ENCODE data around the gene GRM1. TPM values are rescaled to one million over a fixed set of nuclear protein-coding genes. Genes with fewer than 3 reads are reported as not detected.
"Not testable (repeated sequence)": the region's sequence is repeated elsewhere in the genome, so short reads cannot be mapped to it uniquely, and the experiment has no call there.

Gene GRM1
- polyA plus RNA-seq, 1 donor: 0.04 TPM

GRCh38 chr6:146219101-146219500 is 190.2 kb downstream of the GRM1 start:
- 83% methylated on average over 2 of the region's 3 CpGs for WGBS (ENCODE audit: insufficient coverage, low lambda C conversion rate)
- DNase-seq: no peak
- no peaks in the 10 kb centered on the region for H3K9me3 ChIP-seq (ENCODE audit: control insufficient read depth, low read depth, low read length)

GRCh38 chr6:146224449-146224848 is 195.6 kb downstream of the GRM1 start:
- Histone ChIP-seq H3K27me3 (ENCODE audit: control insufficient read depth, insufficient read depth, low read length) (no peaks in the 10 kb centered on the region), H3K4me1 (ENCODE audit: control insufficient read depth, insufficient read depth, low read length) (no peaks in the 10 kb centered on the region), H3K4me3 (ENCODE audit: low read length) (no peak overlapping the region), H3K27ac (ENCODE audit: low read length) (no peak overlapping the region), H3K36me3 (ENCODE audit: control insufficient read depth, insufficient read depth, low read length) (no peaks in the 10 kb centered on the region), H3K9me3 (ENCODE audit: control insufficient read depth, low read depth, low read length) (no peaks in the 10 kb centered on the region)
- no peak for DNase-seq
- no CpG with 5 or more reads among the region's 3 CpGs for WGBS (ENCODE audit: insufficient coverage, low lambda C conversion rate)

More at GRCh38 chr6:146219101-146219500, 190.2 kb downstream of the GRM1 start:
- Histone ChIP-seq H3K4me1 (ENCODE audit: control insufficient read depth, insufficient read depth, low read length) (no peaks in the 10 kb centered on the region), H3K4me3 (ENCODE audit: low read length) (no peak overlapping the region), H3K27me3 (ENCODE audit: control insufficient read depth, insufficient read depth, low read length) (no peaks in the 10 kb centered on the region), H3K27ac (ENCODE audit: low read length) (no peak overlapping the region), H3K36me3 (ENCODE audit: control insufficient read depth, insufficient read depth, low read length) (no peaks in the 10 kb centered on the region)

GRCh38 chr6:146224988-146225387 is 196.1 kb downstream of the GRM1 start:
- Histone ChIP-seq H3K4me3 (ENCODE audit: low read length) (no peak overlapping the region), H3K27me3 (ENCODE audit: control insufficient read depth, insufficient read depth, low read length) (no peaks in the 10 kb centered on the region), H3K9me3 (ENCODE audit: control insufficient read depth, low read depth, low read length) (no peaks in the 10 kb centered on the region), H3K36me3 (ENCODE audit: control insufficient read depth, insufficient read depth, low read length) (no peaks in the 10 kb centered on the region), H3K27ac (ENCODE audit: low read length) (no peak overlapping the region), H3K4me1 (ENCODE audit: control insufficient read depth, insufficient read depth, low read length) (no peaks in the 10 kb centered on the region)
- no CpG with 5 or more reads among the region's 5 CpGs for WGBS (ENCODE audit: insufficient coverage, low lambda C conversion rate)
- DNase-seq: no peak

DNA sequence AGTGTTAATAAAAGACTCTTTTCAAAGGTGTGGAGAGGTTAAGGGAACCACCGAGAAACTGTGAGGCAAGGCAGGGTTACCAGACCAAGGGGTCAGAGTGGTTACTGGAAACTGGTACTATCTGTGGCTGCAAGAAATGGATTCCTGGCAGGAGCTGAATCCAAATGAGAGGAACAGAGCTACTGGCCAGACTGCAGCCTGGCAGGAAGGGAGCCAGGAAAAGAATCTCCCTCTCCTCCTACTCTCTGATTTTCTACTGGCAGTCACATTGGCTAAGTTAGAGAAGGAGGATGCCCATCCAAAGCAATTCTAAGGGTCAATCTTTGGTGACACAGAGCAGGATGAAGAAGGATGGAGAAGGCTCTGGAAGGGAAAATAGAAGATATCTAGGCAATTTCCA is 211.5 kb downstream of the GRM1 start:
- no peaks in the 10 kb centered on the region for H3K4me1 ChIP-seq (ENCODE audit: control insufficient read depth, insufficient read depth, low read length)
- DNase-seq: no peak
- no peak overlapping the region for H3K27ac ChIP-seq (ENCODE audit: low read length)
- 86% methylated on average over 1 of the region's 1 CpG for WGBS (ENCODE audit: insufficient coverage, low lambda C conversion rate)
- H3K9me3 ChIP-seq (ENCODE audit: control insufficient read depth, low read depth, low read length): no peaks in the 10 kb centered on the region
- no peak overlapping the region for H3K4me3 ChIP-seq (ENCODE audit: low read length)
- no peaks in the 10 kb centered on the region for H3K36me3 ChIP-seq (ENCODE audit: control insufficient read depth, insufficient read depth, low read length)
- no peaks in the 10 kb centered on the region for H3K27me3 ChIP-seq (ENCODE audit: control insufficient read depth, insufficient read depth, low read length)

GRCh38 chr6:146240807-146241206 is 211.9 kb downstream of the GRM1 start:
- Histone ChIP-seq H3K27me3 (ENCODE audit: control insufficient read depth, insufficient read depth, low read length) (no peaks in the 10 kb centered on the region), H3K4me3 (ENCODE audit: low read length) (no peak overlapping the region), H3K4me1 (ENCODE audit: control insufficient read depth, insufficient read depth, low read length) (no peaks in the 10 kb centered on the region), H3K27ac (ENCODE audit: low read length) (no peak overlapping the region), H3K9me3 (ENCODE audit: control insufficient read depth, low read depth, low read length) (no peaks in the 10 kb centered on the region), H3K36me3 (ENCODE audit: control insufficient read depth, insufficient read depth, low read length) (no peaks in the 10 kb centered on the region)
- WGBS (ENCODE audit: insufficient coverage, low lambda C conversion rate): 71% methylated on average over 1 of the region's 2 CpGs
- DNase-seq: no peak

- not testable (repeated sequence) for DNase-seq; H3K27me3 ChIP-seq (ENCODE audit: control insufficient read depth, insufficient read depth, low read length); H3K4me1 ChIP-seq (ENCODE audit: control insufficient read depth, insufficient read depth, low read length); H3K27ac ChIP-seq (ENCODE audit: low read length); H3K9me3 ChIP-seq (ENCODE audit: control insufficient read depth, low read depth, low read length); H3K36me3 ChIP-seq (ENCODE audit: control insufficient read depth, insufficient read depth, low read length); H3K4me3 ChIP-seq (ENCODE audit: low read length)
- 90% methylated on average over 2 of the region's 5 CpGs for WGBS (ENCODE audit: insufficient coverage, low lambda C conversion rate)
Observed at GRCh38 chr6:146243646-146244045, 214.8 kb downstream of the GRM1 start.

GRCh38 chr6:146244630-146245143 is 215.8 kb downstream of the GRM1 start:
- Histone ChIP-seq H3K36me3 (ENCODE audit: control insufficient read depth, insufficient read depth, low read length) (no peaks in the 10 kb centered on the region), H3K4me3 (ENCODE audit: low read length) (no peak overlapping the region), H3K4me1 (ENCODE audit: control insufficient read depth, insufficient read depth, low read length) (no peaks in the 10 kb centered on the region), H3K27me3 (ENCODE audit: control insufficient read depth, insufficient read depth, low read length) (no peaks in the 10 kb centered on the region), H3K9me3 (ENCODE audit: control insufficient read depth, low read depth, low read length) (no peaks in the 10 kb centered on the region), H3K27ac (ENCODE audit: low read length) (no peak overlapping the region)
- 33% methylated on average over 2 of the region's 5 CpGs for WGBS (ENCODE audit: insufficient coverage, low lambda C conversion rate)
- no peak for DNase-seq

- Histone ChIP-seq H3K27ac (ENCODE audit: low read length) (no peak overlapping the region), H3K4me1 (ENCODE audit: control insufficient read depth, insufficient read depth, low read length) (no peaks in the 10 kb centered on the region), H3K27me3 (ENCODE audit: control insufficient read depth, insufficient read depth, low read length) (no peaks in the 10 kb centered on the region), H3K4me3 (ENCODE audit: low read length) (no peak overlapping the region), H3K36me3 (ENCODE audit: control insufficient read depth, insufficient read depth, low read length) (no peaks in the 10 kb centered on the region), H3K9me3 (ENCODE audit: control insufficient read depth, low read depth, low read length) (no peaks in the 10 kb centered on the region)
- no peak for DNase-seq
- WGBS (ENCODE audit: insufficient coverage, low lambda C conversion rate): no CpG with 5 or more reads among the region's 1 CpG
Observed at GRCh38 chr6:146246028-146246427, 217.2 kb downstream of the GRM1 start.

DNA sequence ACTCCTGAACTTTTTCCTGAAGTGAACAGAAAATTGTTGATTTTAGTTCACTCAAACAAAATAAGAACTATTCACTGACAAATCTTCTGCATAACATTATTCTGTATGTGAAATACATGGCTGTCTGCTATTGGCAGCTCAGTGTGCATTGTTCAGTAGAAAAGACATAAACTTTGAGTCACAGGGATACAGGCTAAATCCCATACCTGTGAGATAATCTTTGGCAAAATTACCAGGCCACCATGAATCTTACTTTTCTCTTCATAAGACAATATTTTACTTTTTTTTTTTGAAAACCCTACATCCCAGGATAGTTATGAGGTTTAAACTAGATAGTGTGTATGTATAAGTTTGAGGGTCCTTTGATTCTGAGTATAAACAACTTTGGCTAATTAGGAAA is 224.8 kb downstream of the GRM1 start:
- Histone ChIP-seq H3K4me3 (ENCODE audit: low read length) (no peak overlapping the region), H3K4me1 (ENCODE audit: control insufficient read depth, insufficient read depth, low read length) (no peaks in the 10 kb centered on the region), H3K27me3 (ENCODE audit: control insufficient read depth, insufficient read depth, low read length) (no peaks in the 10 kb centered on the region), H3K36me3 (ENCODE audit: control insufficient read depth, insufficient read depth, low read length) (no peaks in the 10 kb centered on the region), H3K27ac (ENCODE audit: low read length) (no peak overlapping the region), H3K9me3 (ENCODE audit: control insufficient read depth, low read depth, low read length) (no peaks in the 10 kb centered on the region)
- no peak for DNase-seq

GRCh38 chr6:146258206-146258605 is 229.3 kb downstream of the GRM1 start:
- DNase-seq: no peak
- H3K4me3 ChIP-seq (ENCODE audit: low read length): no peak overlapping the region
- no peaks in the 10 kb centered on the region for H3K9me3 ChIP-seq (ENCODE audit: control insufficient read depth, low read depth, low read length)
- H3K36me3 ChIP-seq (ENCODE audit: control insufficient read depth, insufficient read depth, low read length): no peaks in the 10 kb centered on the region
- H3K27me3 ChIP-seq (ENCODE audit: control insufficient read depth, insufficient read depth, low read length): no peaks in the 10 kb centered on the region
- H3K4me1 ChIP-seq (ENCODE audit: control insufficient read depth, insufficient read depth, low read length): no peaks in the 10 kb centered on the region
- WGBS (ENCODE audit: insufficient coverage, low lambda C conversion rate): 86% methylated on average over 1 of the region's 1 CpG
- no peak overlapping the region for H3K27ac ChIP-seq (ENCODE audit: low read length)

DNA sequence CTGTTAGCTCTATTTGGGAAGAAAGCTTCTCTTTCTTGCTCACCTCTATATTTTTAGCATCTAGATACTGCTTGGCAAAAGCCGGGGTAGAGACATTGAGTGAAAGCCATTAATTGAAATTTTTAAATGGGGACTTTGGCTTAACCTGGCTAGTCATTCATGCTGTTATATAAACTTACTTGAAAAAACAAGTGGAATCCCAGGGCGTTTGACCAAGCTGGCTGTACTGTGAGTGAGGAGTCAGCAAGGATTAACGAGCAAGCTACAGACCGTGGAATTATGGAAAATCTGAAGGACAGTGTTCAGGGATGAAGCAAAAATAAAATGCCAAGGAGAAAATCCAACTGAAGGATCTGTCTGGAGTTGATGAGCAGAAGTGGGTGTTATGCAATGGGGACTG is 232.0 kb downstream of the GRM1 start:
- no peaks in the 10 kb centered on the region for H3K27me3 ChIP-seq (ENCODE audit: control insufficient read depth, insufficient read depth, low read length)
- H3K27ac ChIP-seq (ENCODE audit: low read length): no peak overlapping the region
- no peaks in the 10 kb centered on the region for H3K36me3 ChIP-seq (ENCODE audit: control insufficient read depth, insufficient read depth, low read length)
- no CpG with 5 or more reads among the region's 4 CpGs for WGBS (ENCODE audit: insufficient coverage, low lambda C conversion rate)
- no peaks in the 10 kb centered on the region for H3K4me1 ChIP-seq (ENCODE audit: control insufficient read depth, insufficient read depth, low read length)
- H3K4me3 ChIP-seq (ENCODE audit: low read length): no peak overlapping the region
- no peaks in the 10 kb centered on the region for H3K9me3 ChIP-seq (ENCODE audit: control insufficient read depth, low read depth, low read length)
- DNase-seq: no peak

Data from large intestine (tissue), 3 donors.